Neural crest cell (in vitro differentiated cells): ENCODE results near the gene CDH26. TPM values are rescaled to one million over a fixed set of nuclear protein-coding genes. Genes with fewer than 3 reads are reported as not detected.

Source experiments
- DNase-seq: peaks from one replicate; pipeline ENCODE4 v3.0.0; 2021; ENCODE audit warnings: low read depth, mixed read lengths, low spot score
- H3K27ac Mint-ChIP-seq: one replicate; pipeline ENCODE4 v1.8.0; 2021; ENCODE audit warnings: mild to moderate bottlenecking, mixed read lengths; ENCODE audit not compliant: unreplicated experiment
- H3K27me3 Mint-ChIP-seq: 2 replicates; pipeline ENCODE4 v1.8.0; 2021; ENCODE audit warnings: low read depth, mild to moderate bottlenecking, mixed read lengths
- H3K36me3 Mint-ChIP-seq: 2 replicates; pipeline ENCODE4 v1.8.0; 2021; ENCODE audit warnings: low read depth, mild to moderate bottlenecking, mixed read lengths
- H3K4me1 Mint-ChIP-seq: 2 replicates; pipeline ENCODE4 v1.8.0; 2021; ENCODE audit warnings: mixed read lengths
- H3K4me3 Mint-ChIP-seq: one replicate; pipeline ENCODE4 v1.8.0; 2021; ENCODE audit warnings: mild to moderate bottlenecking, mixed read lengths
- H3K9me3 Mint-ChIP-seq: 2 replicates; pipeline ENCODE4 v1.8.0; 2021; ENCODE audit warnings: mixed read lengths
- CTCF ChIP-seq: fragments of 200-600 bp; sonication (generic); conservative IDR thresholded peaks from 2 replicates; pipeline ENCODE4 v1.5.0; 2021; ENCODE audit warnings: antibody characterized with exemption, mild to moderate bottlenecking
- total RNA-seq: library from RNA; stranded (reverse); gene quantifications from 2 replicates; pipeline ENCODE4 v1.2.1, GENCODE V29; 2021

The CDH26 gene
- total RNA-seq, 1 donor from 2014 or later: 0.89 TPM

DNA sequence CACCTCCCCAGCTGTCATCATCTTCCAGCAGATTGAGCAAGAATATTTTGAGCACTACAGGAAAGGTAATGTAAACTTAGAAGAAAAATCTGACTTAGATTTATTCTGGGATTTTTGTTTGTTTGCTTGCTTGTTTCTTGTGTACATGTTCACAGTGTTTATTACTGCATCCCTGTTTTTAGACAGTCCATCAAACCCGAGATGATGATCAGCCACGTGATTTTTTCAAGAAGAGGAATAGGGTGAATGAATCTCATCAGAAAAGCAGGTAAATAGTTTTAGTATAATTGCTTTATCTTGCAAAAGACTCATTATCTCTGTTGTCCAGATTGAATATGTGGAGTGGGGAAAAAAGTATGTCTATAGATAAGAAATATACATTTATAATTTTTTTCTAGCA lies 16.0 kb upstream of the CDH26 start:
- Mint-ChIP-seq H3K36me3 (peaks cover 5% of the 10 kb centered on the region), H3K9me3 (no peaks in the 10 kb centered on the region), H3K4me1 (peaks cover 59% of the 10 kb centered on the region), H3K27ac (no peak overlapping the region), H3K27me3 (no peaks in the 10 kb centered on the region), H3K4me3 (peak overlapping the region; percentile 31)
- no peak for TF ChIP-seq CTCF
- DNase-seq: no peak

DNA sequence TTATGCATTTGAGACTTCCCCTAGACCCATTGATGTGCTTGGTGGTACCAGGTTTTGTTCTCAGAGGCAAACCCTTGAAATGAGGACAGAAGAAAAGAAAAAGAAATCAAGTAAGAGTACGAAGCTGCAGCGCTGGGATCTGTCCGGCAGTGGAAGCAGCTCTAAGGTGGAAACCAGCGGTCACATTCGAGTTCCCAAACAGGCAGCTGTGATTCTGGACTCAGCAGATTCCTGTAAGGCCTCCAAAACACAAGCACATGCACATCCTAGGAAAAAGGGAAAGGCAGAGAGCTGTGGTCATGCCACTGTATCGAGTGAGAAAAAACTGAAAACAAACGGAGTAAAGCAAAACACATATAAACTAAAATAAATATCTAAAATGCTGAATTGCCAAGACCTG lies 13.5 kb upstream of the CDH26 start:
- Mint-ChIP-seq H3K27ac (no peak overlapping the region), H3K4me1 (peaks cover 48% of the 10 kb centered on the region), H3K36me3 (peaks cover 5% of the 10 kb centered on the region), H3K27me3 (no peaks in the 10 kb centered on the region), H3K4me3 (peak overlapping the region; percentile 63), H3K9me3 (no peaks in the 10 kb centered on the region)
- no peak for DNase-seq
- TF ChIP-seq CTCF: no peak

GRCh38 chr20:59945175-59945574 lies 13.0 kb upstream of the CDH26 start:
- Mint-ChIP-seq H3K9me3 (no peaks in the 10 kb centered on the region), H3K4me3 (no peak overlapping the region), H3K4me1 (peaks cover 48% of the 10 kb centered on the region), H3K27ac (no peak overlapping the region), H3K27me3 (no peaks in the 10 kb centered on the region), H3K36me3 (peaks cover 5% of the 10 kb centered on the region)
- no peak for TF ChIP-seq CTCF
- no peak for DNase-seq

GRCh38 chr20:59945731-59946130 lies 12.5 kb upstream of the CDH26 start:
- no peak overlapping the region for H3K4me3 Mint-ChIP-seq
- no peak for TF ChIP-seq CTCF
- peaks cover 44% of the 10 kb centered on the region for H3K4me1 Mint-ChIP-seq
- no peaks in the 10 kb centered on the region for H3K9me3 Mint-ChIP-seq
- no peak for DNase-seq
- no peaks in the 10 kb centered on the region for H3K27me3 Mint-ChIP-seq
- peak overlapping the region; percentile 17 for H3K27ac Mint-ChIP-seq
- H3K36me3 Mint-ChIP-seq: peaks cover 5% of the 10 kb centered on the region

DNA sequence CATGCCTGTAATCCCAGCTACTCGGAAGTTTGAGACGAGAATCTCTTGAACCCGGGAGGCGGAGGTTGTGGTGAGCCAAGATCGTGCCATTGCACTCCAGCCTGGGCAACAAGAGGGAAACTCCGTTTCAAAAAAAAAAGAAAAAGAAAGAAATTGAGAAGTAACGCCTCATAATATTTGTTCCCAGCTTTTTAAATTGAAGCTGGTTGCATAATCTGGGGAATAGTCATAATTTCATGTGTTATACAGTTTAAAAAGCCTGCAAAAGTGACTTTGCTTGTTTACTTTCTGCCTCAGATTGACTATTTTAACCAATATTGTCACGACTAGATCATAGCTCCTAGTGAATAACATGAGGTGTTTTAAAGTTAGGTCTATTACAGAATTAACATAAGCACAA lies 10.8 kb upstream of the CDH26 start:
- no peak overlapping the region for H3K27ac Mint-ChIP-seq
- H3K4me3 Mint-ChIP-seq: no peak overlapping the region
- peaks cover 28% of the 10 kb centered on the region for H3K4me1 Mint-ChIP-seq

More for the DNA sequence above, 10.8 kb upstream of the CDH26 start:
- TF ChIP-seq CTCF: no peak
- Mint-ChIP-seq H3K36me3 (peaks cover 5% of the 10 kb centered on the region), H3K9me3 (no peaks in the 10 kb centered on the region), H3K27me3 (no peaks in the 10 kb centered on the region)
- no peak for DNase-seq
